ENCODE measurements around the gene KRT1.
"Not testable (repeated sequence)": the region's sequence is repeated elsewhere in the genome, so short reads cannot be mapped to it uniquely, and the experiment has no call there.

Gene KRT1

DNA sequence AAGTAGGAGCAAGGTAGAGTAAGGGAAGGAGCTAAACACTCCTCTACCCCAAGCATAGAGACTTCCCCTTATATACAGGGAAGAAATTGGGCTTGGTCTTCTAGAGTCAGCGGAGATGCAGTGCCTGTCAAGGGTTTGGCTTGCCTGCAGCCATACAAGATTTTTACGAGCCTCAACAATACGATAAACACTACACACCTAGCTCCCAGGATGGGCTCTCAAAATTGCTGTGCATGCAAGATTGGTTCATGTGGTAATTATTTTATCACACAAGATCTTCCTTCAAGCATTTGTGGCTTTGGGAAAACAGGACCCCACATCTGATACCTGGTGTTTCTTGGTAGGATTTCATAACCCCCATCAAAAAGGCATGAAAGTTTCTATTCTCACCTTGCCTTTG is at the start of gene KRT1:
Gene KRT1 (minus strand): TSS at position 45 of the 400 bp plus-strand sequence. CDS start 59 bp downstream, outside the sequence.
- DNase-seq = no peak

DNA sequence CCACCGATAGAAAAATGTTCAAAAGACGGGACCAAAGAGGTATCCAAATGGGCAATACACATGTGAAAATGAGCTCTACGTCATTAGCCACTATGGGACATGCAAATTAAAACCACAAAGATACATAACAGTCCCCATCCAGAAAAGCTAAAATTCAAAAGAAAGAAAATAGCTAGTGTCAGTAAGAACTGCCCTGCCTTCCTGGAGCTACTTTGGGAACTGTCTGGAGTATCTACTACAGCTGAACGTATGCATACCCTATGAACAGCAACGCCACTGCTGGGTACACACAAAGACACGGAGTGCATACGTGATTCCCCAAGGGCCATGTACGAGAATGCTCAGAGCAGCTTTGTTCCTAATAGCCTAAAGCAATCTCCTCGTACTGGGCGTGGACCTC is 48.9 kb upstream of the KRT1 start:
- DNase-seq = no peak

DNA sequence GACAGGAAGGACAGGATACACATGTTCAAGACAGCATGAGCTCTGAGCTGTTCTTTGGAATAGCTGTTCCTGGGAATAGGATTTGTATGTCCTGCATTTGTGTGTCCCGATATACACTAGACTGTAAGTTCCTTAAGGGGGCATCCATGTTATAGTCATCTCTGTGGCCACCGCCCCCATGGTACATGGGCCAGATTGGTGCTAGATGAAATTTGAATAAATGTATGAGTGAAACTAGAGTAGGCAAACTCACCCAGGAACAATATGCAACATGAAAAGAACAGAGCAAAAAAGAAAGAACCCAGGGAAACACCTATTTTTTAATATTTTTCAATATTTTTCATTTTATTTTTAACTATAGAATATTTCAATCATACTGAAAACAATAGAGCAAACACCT is 48.2 kb upstream of the KRT1 start:
- no peak for DNase-seq

DNA sequence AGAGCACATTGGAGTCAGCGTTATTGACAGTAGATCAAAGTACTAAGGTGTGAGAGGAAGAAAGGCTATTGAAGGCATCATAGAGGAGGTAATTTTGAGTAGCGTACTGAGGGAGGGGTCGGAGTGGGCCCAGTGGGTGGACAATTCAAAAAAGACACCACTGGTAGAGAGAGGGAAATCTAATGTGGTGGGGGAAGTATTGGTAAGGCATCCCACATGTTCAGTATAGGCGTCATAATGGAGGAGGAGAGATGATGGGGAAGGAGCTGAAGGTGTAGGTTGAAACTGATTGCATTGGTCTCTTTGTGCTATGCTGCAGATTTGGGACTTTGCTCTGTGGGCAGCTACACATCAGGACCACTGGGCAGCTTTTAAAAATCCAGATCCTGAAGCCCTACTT is 46.8 kb upstream of the KRT1 start:
- DNase-seq = no peak

DNA sequence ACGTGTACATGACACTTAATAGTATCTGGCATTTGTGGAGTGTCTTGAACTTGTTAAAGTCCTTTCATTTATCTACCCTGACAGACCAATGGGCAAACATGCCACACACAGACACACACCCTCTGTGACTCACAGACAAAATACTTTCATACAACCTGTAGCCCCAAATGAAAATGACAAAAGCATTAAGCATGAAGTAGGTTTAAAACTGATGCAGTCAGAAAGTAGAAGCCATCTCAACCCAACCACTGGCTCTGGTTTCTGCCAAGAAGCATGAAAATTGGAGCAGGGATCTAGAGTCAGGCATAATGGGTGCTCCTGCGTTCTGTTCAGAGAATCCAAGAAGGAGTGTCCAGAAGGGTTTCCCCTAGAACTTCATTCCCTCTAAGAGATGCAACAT is 46.2 kb upstream of the KRT1 start:
- no peak for DNase-seq

DNA sequence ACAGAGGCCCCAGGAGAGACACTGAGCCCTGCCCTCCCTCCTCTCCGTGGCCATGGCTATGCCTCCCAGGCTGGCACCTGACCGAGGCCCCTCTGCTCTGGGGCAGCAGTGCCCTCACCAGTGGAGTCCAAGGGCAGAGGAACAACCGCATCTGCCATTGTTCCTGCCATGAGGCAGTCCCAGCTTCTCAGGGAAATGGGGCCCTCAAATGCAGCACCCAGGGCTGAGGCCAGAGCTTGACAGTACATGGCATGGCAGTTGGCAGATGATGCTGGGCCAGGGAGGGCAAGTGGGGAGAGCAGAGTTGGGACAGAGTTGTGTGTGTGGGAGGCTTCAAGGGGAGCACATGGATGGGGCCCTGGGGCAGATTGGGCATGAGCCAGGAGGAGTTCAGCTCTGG is 44.2 kb upstream of the KRT1 start:
- no peak for DNase-seq

DNA sequence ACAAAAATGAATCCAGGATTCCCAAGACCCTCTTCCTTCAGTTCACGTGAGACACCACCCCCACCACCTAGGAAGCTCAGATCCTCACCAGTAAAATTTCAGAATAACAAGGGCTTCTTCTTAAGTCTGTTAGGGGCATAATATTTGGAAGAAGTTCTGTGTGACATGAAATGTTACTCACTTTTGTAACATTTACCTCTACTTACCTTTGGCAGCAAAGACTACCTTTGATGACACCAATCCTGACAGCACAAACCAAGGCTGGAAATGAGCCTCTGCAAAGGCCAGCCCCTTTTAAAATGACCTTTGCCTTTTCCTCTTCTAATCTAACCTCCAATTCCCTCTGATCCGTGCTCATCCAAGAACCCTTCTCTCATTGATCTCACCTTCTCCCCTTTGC is 42.5 kb upstream of the KRT1 start:
- DNase-seq = no peak

DNA sequence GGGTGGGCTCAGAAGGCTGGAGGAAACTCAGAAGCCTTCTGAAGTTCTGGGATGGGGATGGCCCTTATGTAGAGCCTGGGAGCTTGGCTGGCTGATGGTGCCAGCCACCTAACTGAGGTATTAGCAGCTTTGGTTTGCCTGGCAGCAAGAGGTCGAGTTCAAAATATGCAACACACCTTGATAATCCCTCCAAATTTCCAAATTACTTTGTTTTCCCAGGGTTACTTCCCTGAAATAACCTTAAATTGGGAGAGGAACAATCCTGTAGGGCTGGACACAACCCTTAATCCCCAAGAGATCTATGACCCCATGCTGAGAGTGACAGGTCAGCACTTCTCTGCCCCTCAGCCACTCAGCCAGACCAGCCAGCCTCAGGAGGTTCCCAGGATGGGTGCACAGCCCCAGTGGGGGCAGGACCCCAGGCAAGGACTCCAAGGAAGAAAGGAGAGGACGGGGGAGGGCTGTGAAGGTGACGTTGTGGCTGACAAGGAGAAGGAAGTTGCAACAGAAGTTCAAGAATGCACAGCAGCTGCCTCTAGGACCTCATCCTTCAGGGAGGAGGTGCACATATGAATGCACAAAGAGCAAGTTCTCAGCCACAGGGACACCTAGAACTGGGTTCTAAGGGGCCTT is 41.7 kb upstream of the KRT1 start:
- DNase-seq = no peak

DNA sequence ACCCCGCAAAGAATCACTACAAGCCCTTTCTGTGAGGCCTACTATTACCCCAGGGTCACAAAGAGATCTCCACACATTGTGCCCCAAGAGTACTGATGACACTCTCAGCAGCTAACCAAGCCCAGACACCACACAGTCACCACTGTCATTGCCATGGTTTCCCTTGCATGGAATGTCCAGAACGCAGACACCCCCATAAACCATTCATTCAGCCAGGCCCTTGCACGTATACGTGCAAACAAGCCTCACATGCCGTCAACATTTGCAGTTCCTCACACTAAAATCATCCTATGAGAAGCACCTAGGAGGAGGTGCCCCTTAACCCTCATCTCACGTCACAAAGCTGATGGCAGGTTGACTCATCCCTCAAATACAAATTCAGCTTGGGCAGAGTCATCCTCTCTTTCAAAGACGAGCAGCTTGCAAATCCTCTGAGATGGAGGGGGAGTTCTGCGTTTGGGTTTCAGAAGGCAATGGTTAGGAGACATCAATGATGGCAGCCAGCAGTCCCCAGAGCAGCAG is 40.2 kb upstream of the KRT1 start:
- no peak for DNase-seq

DNA sequence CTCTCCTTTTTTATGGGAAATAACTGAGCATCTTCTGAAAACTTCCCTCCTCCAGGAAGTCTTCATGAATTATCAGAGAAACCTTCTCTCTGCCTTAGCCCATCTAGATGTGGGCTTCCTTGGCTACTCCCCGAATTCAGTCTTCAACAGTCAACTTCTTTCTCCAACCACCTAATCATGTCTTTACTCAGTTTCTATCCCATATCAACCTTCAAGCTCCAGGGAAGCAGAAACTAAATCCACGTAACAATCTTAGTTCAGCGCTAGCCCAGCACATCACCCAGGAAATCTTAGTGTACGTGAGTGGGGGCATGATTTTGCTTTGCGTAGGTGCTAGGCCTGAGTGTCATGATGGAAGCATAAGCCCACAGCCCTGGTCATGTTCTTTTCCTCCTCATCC is 35.9 kb upstream of the KRT1 start:
- no peak for DNase-seq

DNA sequence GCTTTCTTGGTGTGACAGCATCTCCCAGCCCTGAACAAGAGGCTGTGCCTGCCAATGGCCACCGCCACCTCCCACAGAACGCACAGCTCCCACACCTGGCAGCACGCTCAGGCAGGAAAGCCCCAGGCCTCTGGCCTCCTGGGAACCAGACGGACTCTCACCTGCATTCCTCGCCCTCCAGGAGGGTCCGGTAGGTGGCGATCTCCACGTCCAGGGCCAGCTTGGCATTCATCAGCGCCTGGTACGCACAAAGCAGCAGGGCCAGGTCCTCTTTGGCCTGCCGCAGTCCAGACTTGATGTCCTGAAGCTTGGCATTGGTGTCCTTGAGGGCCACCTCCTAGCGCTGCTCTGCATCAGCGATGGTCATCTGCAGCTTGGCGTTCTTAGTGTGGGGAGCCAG is 35.2 kb upstream of the KRT1 start:
- no peak for DNase-seq

DNA sequence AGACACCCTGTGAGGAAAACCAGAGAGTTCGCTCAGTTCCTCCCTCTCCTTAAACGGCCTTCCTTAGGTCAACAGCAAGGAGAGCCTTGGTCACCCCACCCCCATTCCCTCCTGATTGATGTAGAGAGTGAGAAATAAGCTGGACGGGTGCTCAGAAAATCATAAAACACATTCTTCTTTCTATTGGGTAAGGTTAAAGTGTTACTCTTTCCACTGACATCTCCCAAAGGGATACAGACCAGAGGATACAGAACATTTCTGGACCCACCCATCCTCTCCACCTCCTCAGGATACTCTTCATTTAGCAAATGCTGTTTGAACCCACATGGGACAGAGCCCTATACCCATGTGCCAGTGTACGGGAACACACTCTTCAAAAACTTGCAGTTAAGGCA is 34.7 kb upstream of the KRT1 start:
- no peak for DNase-seq

DNA sequence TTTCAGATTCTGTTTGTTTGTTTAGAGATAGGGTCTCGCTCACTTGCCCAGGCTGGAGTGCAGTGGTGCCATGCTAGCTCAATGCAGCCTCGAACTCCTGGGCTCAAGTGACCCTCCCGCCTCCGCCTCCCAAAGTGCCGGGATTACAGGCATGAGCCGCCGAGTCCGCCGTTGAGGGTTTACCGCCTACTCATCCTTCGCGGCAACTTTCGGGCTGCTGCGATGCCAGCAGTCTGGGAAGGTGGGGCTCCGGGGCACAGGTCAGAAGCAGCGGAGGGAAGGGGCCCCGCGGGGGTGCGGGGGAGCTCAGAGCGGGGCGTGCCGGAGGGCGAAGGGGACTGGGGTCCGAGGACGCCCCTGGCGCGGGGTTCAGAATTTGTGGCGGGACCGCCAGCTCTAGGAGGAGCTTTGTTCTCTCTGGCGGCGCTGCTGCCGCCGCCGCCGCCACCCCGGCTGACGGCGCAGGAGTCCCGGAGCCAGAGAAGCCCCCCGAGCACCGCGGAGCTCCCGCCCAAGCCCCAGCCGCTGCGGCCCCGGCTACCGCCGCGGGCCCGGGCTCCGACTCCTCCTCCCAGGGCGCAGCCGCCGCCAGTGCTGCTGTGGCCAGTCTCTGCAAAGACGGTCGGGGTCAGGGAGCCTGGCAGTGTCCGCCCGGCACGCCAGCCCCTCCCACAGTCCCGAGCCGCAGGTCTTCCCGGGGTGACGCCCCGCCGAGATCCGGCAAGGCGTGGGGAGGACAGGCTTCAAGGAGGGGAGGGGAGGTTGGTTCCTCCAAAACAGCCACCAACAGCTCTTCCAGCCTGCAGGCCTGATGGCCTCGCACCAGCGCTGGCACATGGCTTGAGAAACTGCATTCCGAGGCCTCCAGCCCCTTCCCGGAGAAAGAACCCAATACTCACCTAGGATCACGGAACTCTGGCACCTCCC is 34.0 kb upstream of the KRT1 start:
- peak; percentile 54 for DNase-seq

DNA sequence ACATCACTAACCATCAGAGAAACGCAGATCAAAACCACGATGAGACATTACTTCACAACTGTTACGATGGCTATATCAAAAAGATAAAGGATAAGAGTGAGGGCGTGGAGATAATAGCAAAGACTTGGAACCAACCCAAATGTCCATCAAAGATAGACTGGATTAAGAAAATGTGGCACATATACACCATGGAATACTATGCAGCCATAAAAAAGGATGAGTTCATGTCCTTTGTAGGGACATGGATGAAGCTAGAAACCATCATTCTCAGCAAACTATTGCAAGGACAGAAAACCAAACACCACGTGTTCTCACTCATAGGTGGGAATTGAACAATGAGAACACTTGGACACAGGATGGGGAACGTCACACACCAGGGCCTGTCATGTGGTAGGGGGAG is 31.9 kb upstream of the KRT1 start:
- not testable (repeated sequence) for DNase-seq

DNA sequence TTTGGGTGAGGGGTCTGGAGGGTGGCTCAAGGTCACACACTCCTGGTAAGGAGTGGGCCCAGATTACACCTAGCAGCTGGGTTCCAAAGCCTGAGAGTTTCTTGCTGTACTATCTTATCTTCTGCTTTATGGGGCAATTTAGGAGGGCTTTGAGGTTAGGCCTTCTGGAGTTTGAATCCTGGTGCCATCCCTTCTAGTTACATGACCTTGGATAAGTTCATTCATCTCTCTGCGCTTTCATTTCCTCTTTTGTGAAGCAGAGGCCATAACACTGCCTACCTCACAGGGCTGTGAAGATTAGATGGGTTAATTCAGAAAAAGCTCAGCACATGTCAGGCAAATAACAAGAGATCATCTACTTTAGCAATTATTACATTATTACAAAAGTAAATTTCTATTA is 30.5 kb upstream of the KRT1 start:
- no peak for DNase-seq

DNA sequence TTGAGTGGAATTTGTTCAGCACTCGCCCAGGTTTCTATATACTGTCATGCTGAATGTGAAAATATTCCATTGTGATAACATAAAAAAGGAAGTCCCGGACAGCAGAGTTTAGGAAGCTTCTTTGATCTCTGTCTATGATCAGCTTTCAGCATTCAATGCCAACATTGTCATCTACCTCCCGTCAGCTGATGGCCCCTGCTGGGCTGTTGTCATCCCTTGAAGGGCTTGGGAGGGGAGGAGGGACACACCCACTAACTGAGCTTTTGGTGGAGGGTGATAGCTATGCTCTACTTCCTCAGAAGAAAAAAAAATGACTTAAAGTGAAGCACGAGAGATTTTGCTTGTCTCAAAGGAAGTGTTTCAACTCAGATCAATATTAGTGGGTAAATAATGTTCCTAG is 27.8 kb upstream of the KRT1 start:
- DNase-seq = peak; percentile 54

DNA sequence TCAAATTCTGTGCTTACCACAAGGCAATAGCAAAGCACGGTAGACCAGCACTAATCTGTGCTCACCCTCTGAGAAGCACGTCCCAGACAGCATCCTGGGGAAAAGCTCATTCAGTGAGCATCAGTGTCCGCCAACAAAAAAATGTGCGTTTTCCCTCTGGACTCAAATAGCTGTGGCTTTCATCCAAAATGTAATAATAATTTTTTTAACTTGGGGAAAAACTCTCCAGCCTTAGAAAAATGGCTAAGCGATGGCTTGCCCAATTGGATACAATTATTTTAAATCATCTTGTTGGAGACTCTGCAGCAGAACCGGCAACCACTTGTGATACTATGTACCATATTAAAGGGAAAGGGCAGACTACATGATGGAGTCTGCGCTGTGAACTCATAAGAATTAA is 24.3 kb upstream of the KRT1 start:
- DNase-seq = no peak

DNA sequence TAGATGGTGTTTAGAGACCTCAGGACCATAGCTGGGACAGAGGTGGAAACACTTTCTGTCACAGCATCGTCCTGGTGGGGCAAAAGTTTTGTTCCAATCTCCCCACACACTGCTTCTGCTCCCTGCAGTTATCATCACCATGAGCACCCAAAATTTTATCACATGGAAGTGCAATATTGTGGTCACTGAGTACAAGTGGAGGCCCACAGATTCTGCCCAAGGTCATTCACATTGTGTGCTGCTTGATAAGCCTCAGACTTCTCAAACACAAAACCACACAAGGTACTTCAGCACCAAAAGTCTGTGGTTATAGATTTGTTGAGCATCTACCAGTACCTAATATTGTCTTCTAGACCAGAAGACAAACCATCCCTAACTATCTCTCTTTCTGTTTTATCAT is 23.7 kb upstream of the KRT1 start:
- DNase-seq = no peak

DNA sequence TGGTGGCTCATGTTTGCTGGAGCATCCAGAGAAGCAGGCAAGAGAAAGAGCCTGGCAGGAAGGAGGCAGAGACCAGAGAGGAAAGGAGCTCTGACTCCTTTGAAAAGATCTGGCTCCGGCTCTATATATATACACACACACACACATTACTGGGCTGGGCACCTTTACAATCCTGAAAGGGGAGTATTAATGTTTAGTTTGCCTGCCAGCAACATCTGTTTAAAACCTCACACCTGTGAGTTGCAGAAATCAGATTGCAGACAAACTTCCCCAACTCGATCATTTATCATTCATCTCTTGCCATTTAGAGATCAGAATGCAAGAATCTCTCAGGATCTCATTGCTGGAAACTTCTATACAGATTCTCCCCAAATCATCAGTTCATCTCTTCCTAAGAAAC is 23.2 kb upstream of the KRT1 start, which contains the start of gene KRT77:
Gene KRT77 (minus strand): TSS at position 101 of the 400 bp plus-strand sequence. CDS start 90 bp downstream, at position 11.
- DNase-seq = no peak

DNA sequence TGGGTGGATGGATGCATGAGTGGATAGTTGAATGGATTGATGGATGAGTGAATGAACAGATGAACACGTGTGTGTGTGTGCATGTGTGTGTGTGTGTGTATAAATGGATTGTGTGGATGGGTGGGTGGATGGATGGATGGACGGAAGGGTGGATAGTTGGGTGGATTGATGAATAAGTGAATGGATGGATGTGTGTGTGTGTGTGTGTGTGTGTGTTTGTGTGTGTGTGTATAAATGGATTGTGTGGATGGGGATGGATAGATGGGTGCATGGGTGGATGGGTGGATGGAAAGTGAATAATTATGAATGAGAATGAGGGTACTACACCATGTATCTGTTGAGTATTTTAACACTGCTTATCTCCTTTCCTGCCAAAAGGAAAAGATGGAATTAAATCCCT is 22.1 kb upstream of the KRT1 start:
- DNase-seq = no peak

DNA sequence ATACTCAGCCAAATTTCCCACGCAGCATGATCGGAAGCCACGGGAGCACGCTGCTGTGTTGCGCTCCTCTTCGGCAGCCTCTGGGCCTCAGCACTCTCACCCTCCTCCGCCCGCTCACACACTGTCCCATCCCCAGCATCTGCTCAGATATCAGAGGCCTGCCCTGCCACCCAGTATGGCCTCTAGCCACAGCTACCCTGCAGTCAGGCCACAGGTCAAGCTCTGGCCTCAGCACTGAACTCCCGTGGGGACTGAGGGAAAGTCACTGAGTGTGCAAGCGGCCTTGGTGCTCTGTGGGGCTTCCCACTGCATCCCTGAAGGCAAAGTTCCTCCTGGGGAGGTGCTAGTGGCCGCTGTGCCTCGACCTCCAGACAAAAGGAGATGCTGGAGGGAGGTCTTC is 21.1 kb upstream of the KRT1 start:
- no peak for DNase-seq

DNA sequence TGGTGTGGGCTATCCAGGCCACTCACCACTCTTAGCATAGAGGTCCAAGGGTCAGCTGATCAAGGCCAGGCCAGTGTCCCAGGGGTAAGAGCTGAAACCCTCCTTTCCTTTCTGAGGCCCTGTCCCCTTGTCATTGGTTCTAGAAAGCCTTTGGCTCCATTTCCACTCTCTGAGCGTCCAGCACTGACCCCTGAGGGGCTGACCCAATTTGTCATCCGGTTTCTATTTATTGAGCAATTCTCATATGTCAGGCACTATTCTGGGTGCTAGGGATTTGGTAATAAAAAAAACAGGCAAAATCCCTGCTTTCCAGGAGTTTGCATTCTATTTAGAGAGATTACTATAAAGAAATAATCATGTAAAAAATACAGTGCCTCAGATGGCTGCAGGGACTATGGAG is 19.8 kb upstream of the KRT1 start:
- DNase-seq = no peak

DNA sequence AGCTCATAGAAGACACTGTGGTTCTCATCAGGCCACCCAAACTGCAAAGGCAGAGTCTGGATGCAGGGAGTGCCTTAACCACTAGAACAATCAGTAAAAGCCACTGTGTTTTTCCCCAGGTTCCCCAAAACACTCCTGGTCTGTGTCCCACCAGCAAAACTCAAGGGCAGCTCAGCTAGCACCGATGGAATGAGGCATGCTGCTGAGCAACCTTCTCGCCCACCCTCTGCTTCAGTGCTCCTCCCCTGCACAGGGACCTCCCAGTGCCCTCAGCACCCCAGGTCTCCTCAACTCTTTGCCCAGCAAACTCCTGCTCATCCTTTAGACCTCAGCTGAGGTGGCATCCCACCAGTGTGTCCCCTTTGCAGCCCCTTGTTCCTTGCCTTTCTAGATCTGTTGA is 19.2 kb upstream of the KRT1 start:
- DNase-seq = no peak

DNA sequence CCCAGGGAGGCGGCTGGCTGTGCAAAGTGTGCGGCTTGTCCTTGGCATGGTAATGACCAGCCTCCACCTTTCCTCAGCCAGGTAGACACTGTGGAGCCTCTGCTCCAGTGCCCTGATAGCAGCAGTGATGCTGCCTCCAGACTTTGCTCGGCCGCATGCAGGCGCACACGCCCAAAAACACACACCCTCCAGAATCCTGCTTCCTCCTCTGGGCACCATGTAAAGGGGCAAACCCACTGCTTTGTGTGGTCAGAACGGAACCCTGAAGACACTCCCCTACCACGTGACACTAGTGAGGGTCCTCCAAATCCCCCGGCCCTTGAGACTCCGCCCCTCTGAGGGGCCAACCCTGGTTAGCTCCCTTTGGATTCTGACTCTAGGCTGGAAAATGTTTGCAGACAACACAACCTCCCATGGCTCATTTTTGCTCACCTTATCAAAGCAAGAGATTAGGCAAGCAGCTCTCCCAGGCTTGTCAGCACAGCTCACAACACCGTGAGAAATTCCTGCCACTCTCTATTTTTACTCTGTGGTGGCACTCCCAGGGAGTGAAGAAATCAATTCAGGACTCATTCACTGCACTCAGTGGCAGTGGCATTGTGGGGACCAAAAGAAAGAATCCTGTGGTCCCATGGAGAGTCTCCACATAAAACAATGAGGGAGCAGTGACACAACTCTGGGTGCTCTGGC is 18.6 kb upstream of the KRT1 start:
- DNase-seq = no peak

Data from CD4-positive, alpha-beta T cell treated with Interleukin-17A for 4 hours (primary cell).